Measurements from ENCODE around the gene ZNF335.
"Not testable (repeated sequence)": the region's sequence is repeated elsewhere in the genome, so short reads cannot be mapped to it uniquely, and the experiment has no call there.

Gene ZNF335

GRCh38 chr20:45909817-45910669 is 62.0 kb downstream of the ZNF335 start:
- no peak for DNase-seq

GRCh38 chr20:45909336-45909808 is 62.6 kb downstream of the ZNF335 start:
- DNase-seq: no peak

- DNase-seq: no peak
These were observed 63.9 kb downstream of the ZNF335 start for GRCh38 chr20:45908084-45908483.

GRCh38 chr20:45907219-45907948 is 64.6 kb downstream of the ZNF335 start:
- DNase-seq: no peak

GRCh38 chr20:45905505-45906079 is 66.4 kb downstream of the ZNF335 start:
- DNase-seq: no peak

- no peak for DNase-seq
These were observed 67.2 kb downstream of the ZNF335 start for GRCh38 chr20:45904583-45905504.

- DNase-seq: no peak
These were observed 69.8 kb downstream of the ZNF335 start for GRCh38 chr20:45902199-45902701.

GRCh38 chr20:45901332-45901731 is 70.7 kb downstream of the ZNF335 start:
- not testable (repeated sequence) for DNase-seq

- no peak for DNase-seq
These were observed 72.8 kb downstream of the ZNF335 start for GRCh38 chr20:45899046-45899835.
